Smooth muscle cell (in vitro differentiated cells): ENCODE results near the gene MRPS27. TPM values are rescaled to one million over a fixed set of nuclear protein-coding genes. Genes with fewer than 3 reads are reported as not detected.

ENCODE experiments used
- DNase-seq: peaks from one replicate; lab custom pipeline; 2025; ENCODE audit not compliant: unreplicated experiment; lab: John Stamatoyannopoulos, UW
- H2AFZ ChIP-seq: fragments of 200-600 bp; sonication (generic); 2 replicates; pipeline ENCODE4 v1.6.0; 2016; ENCODE audit warnings: antibody characterized with exemption, low read depth, mild to moderate bottlenecking
- H3F3A ChIP-seq: fragments of 200-600 bp; sonication (generic); 2 replicates; pipeline ENCODE4 v1.6.0; 2017; ENCODE audit warnings: antibody characterized with exemption, low read depth
- H3K27ac ChIP-seq: fragments of 200-600 bp; sonication (generic); 2 replicates; pipeline ENCODE4 v1.5.1; 2016; ENCODE audit warnings: low read depth, mild to moderate bottlenecking
- H3K27me3 ChIP-seq: fragments of 200-600 bp; sonication (generic); 2 replicates; pipeline ENCODE4 v1.6.1; 2016; ENCODE audit warnings: low read depth, mild to moderate bottlenecking
- H3K36me3 ChIP-seq: fragments of 200-600 bp; sonication (generic); 2 replicates; pipeline ENCODE4 v1.5.1; 2016; ENCODE audit warnings: low read depth
- H3K4me1 ChIP-seq: fragments of 200-600 bp; sonication (generic); 2 replicates; pipeline ENCODE4 v1.5.1; 2016; ENCODE audit warnings: low read depth
- H3K4me2 ChIP-seq: fragments of 200-600 bp; sonication (generic); 2 replicates; pipeline ENCODE4 v1.6.0; 2016; ENCODE audit warnings: mild to moderate bottlenecking
- H3K4me3 ChIP-seq: fragments of 200-600 bp; sonication (generic); 2 replicates; pipeline ENCODE4 v1.5.1; 2016; ENCODE audit warnings: mild to moderate bottlenecking
- H3K79me2 ChIP-seq: fragments of 200-600 bp; sonication (generic); 2 replicates; pipeline ENCODE4 v1.6.0; 2016; ENCODE audit warnings: low read depth, mild to moderate bottlenecking
- H3K9ac ChIP-seq: fragments of 200-600 bp; sonication (generic); 2 replicates; pipeline ENCODE4 v1.6.0; 2016; ENCODE audit warnings: low read depth
- H3K9me3 ChIP-seq: fragments of 200-600 bp; sonication (generic); replicated peaks from 2 replicates; pipeline ENCODE4 v1.5.1; 2016; ENCODE audit warnings: low read depth
- H4K20me1 ChIP-seq: fragments of 200-600 bp; sonication (generic); 2 replicates; pipeline ENCODE4 v1.6.0; 2016; ENCODE audit warnings: low read depth
- WGBS: methylation state at CpG from one replicate; pipeline ENCODE4 v1.1.7; 2016; ENCODE audit warnings: low lambda C conversion rate; 5-methylcytosine and 5-hydroxymethylcytosine counted together
- polyA plus RNA-seq: library from polyadenylated mRNA; unstranded; fragments of >200 nt; fragmentation: Nextera tagmentation; extraction: Ambion mirVana; gene quantifications from 2 replicates; pipeline ENCODE4 v1.2.1, GENCODE V29; 2016
- total RNA-seq: library from RNA; depleted of rRNA; stranded (reverse); fragments of >200 nt; gene quantifications from 2 replicates; pipeline ENCODE4 v1.2.3, GENCODE V29; 2014
- TF ChIP-seq, protein P1 (sequence below): fragments of 200-600 bp; sonication (generic); IDR thresholded peaks from 2 replicates; pipeline ENCODE4 v1.5.1; 2017; ENCODE audit warnings: borderline replicate concordance, mild to moderate bottlenecking, antibody characterized with exemption; ENCODE audit not compliant: insufficient read depth, poor library complexity, severe bottlenecking

The MRPS27 gene
- total and polyA plus RNA-seq, 2 experiments from 2014 or later = 36.7 to 38.3 TPM

DNA sequence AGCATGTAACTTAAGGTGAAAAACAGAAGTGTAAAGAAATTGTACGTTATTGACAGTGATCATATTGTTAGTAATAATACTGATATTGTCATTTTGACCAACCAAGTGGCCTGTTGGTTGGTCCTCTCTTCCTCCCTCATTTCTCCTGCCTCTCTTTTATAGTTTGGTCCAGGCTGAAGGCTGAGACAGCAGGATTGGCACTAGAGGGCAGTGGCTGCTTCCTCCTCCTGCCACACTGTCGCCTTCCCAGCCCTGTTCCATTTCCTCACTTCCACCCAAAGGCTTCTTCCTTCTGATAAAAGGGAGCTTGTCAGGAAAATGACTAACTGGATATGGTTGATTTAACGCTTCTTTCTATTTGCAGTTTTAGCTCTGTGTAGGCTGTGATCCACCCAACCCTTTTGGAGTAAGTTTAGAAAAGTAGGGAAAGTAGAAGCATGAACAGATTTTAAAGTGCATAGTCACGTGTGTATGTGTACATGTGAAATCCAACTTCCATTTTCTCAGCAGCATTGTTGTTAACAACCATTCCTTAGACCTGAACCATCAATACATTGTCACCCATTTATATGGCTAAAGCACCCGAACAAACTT, 35.8 kb upstream of the MRPS27 start:
- Histone ChIP-seq H3K4me1 (no peaks in the 10 kb centered on the region), H3K27me3 (no peaks in the 10 kb centered on the region), H3K4me3 (no peak overlapping the region), H3F3A (no peaks in the 10 kb centered on the region), H3K79me2 (no peaks in the 10 kb centered on the region), H3K36me3 (no peaks in the 10 kb centered on the region), H3K4me2 (no peak overlapping the region), H4K20me1 (no peaks in the 10 kb centered on the region), H3K9ac (no peak overlapping the region), H2AFZ (no peak overlapping the region), H3K9me3 (no peaks in the 10 kb centered on the region), H3K27ac (no peak overlapping the region)
- DNase-seq = no peak
- WGBS = 55% methylated on average over 5 of the region's 5 CpGs
- TF ChIP-seq, protein P1, sequence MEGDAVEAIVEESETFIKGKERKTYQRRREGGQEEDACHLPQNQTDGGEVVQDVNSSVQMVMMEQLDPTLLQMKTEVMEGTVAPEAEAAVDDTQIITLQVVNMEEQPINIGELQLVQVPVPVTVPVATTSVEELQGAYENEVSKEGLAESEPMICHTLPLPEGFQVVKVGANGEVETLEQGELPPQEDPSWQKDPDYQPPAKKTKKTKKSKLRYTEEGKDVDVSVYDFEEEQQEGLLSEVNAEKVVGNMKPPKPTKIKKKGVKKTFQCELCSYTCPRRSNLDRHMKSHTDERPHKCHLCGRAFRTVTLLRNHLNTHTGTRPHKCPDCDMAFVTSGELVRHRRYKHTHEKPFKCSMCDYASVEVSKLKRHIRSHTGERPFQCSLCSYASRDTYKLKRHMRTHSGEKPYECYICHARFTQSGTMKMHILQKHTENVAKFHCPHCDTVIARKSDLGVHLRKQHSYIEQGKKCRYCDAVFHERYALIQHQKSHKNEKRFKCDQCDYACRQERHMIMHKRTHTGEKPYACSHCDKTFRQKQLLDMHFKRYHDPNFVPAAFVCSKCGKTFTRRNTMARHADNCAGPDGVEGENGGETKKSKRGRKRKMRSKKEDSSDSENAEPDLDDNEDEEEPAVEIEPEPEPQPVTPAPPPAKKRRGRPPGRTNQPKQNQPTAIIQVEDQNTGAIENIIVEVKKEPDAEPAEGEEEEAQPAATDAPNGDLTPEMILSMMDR = peak; percentile 38

- DNase-seq = no peak
- H3K27ac ChIP-seq = no peak overlapping the region
These were observed 33.0 kb upstream of the MRPS27 start for GRCh38 chr5:72353046-72353445.

DNA sequence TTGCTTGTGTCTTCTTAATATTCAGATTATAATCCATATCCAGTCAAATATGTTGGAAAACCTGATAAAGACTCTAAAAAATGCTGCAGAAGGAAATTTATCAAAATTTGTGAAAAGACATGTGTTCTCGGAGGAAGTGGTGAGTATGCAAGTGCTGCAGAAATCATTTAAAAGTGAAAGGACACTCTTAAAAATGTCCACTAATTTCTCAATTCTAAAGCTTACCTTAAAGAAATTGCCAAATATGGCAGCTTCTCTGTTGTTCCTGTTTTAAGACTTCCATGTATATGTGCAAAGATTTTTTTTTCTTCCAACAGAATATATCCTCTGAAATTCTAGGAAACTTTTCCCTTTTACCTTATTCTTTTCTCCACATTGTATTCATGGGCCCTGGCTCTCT, 32.6 kb upstream of the MRPS27 start:
- no peak for DNase-seq
- 100% methylated on average over 1 of the region's 1 CpG for WGBS
- Histone ChIP-seq H3K27ac (no peak overlapping the region), H3K9ac (no peak overlapping the region), H3K4me3 (no peak overlapping the region), H3K27me3 (no peaks in the 10 kb centered on the region), H3F3A (no peaks in the 10 kb centered on the region), H4K20me1 (no peaks in the 10 kb centered on the region), H3K36me3 (no peaks in the 10 kb centered on the region), H3K79me2 (no peaks in the 10 kb centered on the region), H2AFZ (no peak overlapping the region), H3K4me2 (no peak overlapping the region), H3K4me1 (no peaks in the 10 kb centered on the region), H3K9me3 (no peaks in the 10 kb centered on the region)
- TF ChIP-seq, protein P1 = no peak

More at GRCh38 chr5:72353046-72353445, 33.0 kb upstream of the MRPS27 start:
- Histone ChIP-seq H3K4me2 (no peak overlapping the region), H3K36me3 (no peaks in the 10 kb centered on the region), H3F3A (no peaks in the 10 kb centered on the region), H3K4me1 (no peaks in the 10 kb centered on the region), H3K9me3 (no peaks in the 10 kb centered on the region), H2AFZ (no peak overlapping the region), H3K27me3 (no peaks in the 10 kb centered on the region), H4K20me1 (no peaks in the 10 kb centered on the region), H3K4me3 (no peak overlapping the region), H3K9ac (no peak overlapping the region), H3K79me2 (no peaks in the 10 kb centered on the region)
- TF ChIP-seq, protein P1 = no peak

GRCh38 chr5:72351376-72351775, 31.3 kb upstream of the MRPS27 start:
- DNase-seq = no peak
- H3K9me3 ChIP-seq = no peaks in the 10 kb centered on the region
- no peaks in the 10 kb centered on the region for H4K20me1 ChIP-seq
- H3K27me3 ChIP-seq = no peaks in the 10 kb centered on the region
- peaks cover 9% of the 10 kb centered on the region for H3F3A ChIP-seq
- no peak overlapping the region for H3K4me2 ChIP-seq
- no peak overlapping the region for H3K27ac ChIP-seq
- H3K4me1 ChIP-seq = no peaks in the 10 kb centered on the region
- H3K79me2 ChIP-seq = no peaks in the 10 kb centered on the region
- H2AFZ ChIP-seq = no peak overlapping the region
- no peak overlapping the region for H3K9ac ChIP-seq
- H3K36me3 ChIP-seq = no peaks in the 10 kb centered on the region
- WGBS = 96% methylated on average over 2 of the region's 2 CpGs
- TF ChIP-seq, protein P1 = no peak
- no peak overlapping the region for H3K4me3 ChIP-seq
